ENCODE data around the gene CNOT6L. TPM values are rescaled to one million over a fixed set of nuclear protein-coding genes. Genes with fewer than 3 reads are reported as not detected.

CNOT6L gene
- total and polyA plus RNA-seq, 2 of the 13 experiments (the other 11 are each of a cell fraction or from before 2014, with no cell fraction given): 7.9 to 13.5 TPM

DNA sequence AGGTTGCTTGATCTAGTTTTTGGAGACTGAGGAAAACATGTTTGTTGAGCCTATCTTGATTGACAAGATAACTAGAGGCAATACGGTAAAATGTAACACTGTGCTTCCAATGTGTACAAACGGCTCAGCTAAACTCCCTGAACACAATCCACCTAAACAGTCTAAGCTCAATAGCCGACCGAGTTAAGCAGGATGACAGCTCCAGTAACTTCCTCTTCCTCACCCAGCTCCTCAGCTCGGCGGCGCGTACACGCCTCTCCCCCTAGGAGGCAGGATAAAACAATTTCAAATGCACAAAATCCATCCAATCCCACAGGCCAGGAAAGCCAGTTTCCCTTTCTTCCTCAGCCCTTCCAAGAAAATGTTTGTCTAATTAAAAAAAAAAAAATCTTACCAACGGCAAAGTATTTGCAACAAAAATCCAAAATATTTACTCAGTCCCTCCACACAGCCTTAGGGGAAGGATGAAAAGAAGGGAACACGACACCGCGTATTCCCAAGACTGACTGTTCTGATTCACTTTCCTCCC is 1.0 kb downstream of the CNOT6L start (continued):
- TF ChIP-seq, protein P1, sequence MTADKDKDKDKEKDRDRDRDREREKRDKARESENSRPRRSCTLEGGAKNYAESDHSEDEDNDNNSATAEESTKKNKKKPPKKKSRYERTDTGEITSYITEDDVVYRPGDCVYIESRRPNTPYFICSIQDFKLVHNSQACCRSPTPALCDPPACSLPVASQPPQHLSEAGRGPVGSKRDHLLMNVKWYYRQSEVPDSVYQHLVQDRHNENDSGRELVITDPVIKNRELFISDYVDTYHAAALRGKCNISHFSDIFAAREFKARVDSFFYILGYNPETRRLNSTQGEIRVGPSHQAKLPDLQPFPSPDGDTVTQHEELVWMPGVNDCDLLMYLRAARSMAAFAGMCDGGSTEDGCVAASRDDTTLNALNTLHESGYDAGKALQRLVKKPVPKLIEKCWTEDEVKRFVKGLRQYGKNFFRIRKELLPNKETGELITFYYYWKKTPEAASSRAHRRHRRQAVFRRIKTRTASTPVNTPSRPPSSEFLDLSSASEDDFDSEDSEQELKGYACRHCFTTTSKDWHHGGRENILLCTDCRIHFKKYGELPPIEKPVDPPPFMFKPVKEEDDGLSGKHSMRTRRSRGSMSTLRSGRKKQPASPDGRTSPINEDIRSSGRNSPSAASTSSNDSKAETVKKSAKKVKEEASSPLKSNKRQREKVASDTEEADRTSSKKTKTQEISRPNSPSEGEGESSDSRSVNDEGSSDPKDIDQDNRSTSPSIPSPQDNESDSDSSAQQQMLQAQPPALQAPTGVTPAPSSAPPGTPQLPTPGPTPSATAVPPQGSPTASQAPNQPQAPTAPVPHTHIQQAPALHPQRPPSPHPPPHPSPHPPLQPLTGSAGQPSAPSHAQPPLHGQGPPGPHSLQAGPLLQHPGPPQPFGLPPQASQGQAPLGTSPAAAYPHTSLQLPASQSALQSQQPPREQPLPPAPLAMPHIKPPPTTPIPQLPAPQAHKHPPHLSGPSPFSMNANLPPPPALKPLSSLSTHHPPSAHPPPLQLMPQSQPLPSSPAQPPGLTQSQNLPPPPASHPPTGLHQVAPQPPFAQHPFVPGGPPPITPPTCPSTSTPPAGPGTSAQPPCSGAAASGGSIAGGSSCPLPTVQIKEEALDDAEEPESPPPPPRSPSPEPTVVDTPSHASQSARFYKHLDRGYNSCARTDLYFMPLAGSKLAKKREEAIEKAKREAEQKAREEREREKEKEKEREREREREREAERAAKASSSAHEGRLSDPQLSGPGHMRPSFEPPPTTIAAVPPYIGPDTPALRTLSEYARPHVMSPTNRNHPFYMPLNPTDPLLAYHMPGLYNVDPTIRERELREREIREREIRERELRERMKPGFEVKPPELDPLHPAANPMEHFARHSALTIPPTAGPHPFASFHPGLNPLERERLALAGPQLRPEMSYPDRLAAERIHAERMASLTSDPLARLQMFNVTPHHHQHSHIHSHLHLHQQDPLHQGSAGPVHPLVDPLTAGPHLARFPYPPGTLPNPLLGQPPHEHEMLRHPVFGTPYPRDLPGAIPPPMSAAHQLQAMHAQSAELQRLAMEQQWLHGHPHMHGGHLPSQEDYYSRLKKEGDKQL (CRISPR knock-in tag; IDR thresholded peaks at IDR 0.05; ENCODE audit: low read depth): no peak; the same call in 1 of the 2 replicates
- TF ChIP-seq, protein P2, sequence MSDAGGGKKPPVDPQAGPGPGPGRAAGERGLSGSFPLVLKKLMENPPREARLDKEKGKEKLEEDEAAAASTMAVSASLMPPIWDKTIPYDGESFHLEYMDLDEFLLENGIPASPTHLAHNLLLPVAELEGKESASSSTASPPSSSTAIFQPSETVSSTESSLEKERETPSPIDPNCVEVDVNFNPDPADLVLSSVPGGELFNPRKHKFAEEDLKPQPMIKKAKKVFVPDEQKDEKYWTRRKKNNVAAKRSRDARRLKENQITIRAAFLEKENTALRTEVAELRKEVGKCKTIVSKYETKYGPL (CRISPR knock-in tag; IDR thresholded peaks at IDR 0.05): no peak
- TF ChIP-seq ZNF775 (CRISPR knock-in tag; IDR thresholded peaks at IDR 0.05; ENCODE audit: borderline replicate concordance) (no peak), NR0B2 (CRISPR knock-in tag; IDR thresholded peaks at IDR 0.05) (no peak), LCORL (IDR thresholded peaks at IDR 0.05) (no peak), LCORL (CRISPR knock-in tag; IDR thresholded peaks at IDR 0.05) (0 out of 2 replicates have a peak, but pooled peaks have one; percentile 23), ZNF570 (CRISPR knock-in tag; IDR thresholded peaks at IDR 0.05; ENCODE audit: borderline replicate concordance) (no peak), ZNF264 (CRISPR knock-in tag; IDR thresholded peaks at IDR 0.05) (no peak; the same call in 1 of the 2 replicates), MTA1 (CRISPR knock-in tag; IDR thresholded peaks at IDR 0.05; ENCODE audit: borderline replicate concordance) (no peak), POLR2A (IDR thresholded peaks at IDR 0.05; ENCODE audit: insufficient read depth in 1 of 2, low read depth in 2 of 2, low read length in 2 of 2) (peak; percentile 42 to 54; a peak in 2 of 4 replicates), ZNF292 (CRISPR knock-in tag; IDR thresholded peaks at IDR 0.05; ENCODE audit: borderline replicate concordance, low read depth) (peak; percentile 83), U2AF1 (optimal IDR thresholded peaks at IDR 0.05; ENCODE audit: low read depth, low read length) (no peak), NFYC (CRISPR knock-in tag; IDR thresholded peaks at IDR 0.05) (no peak), ZKSCAN8 (CRISPR knock-in tag; IDR thresholded peaks at IDR 0.05; ENCODE audit: borderline replicate concordance) (no peak), XRCC5 (optimal IDR thresholded peaks at IDR 0.05; ENCODE audit: low read length) (no peak), ZNF17 (CRISPR knock-in tag; IDR thresholded peaks at IDR 0.05) (no peak), MXD4 (CRISPR knock-in tag; IDR thresholded peaks at IDR 0.05) (0 out of 2 replicates have a peak, but pooled peaks have one; percentile 5), ZNF431 (CRISPR knock-in tag; IDR thresholded peaks at IDR 0.05; ENCODE audit: borderline replicate concordance, low read depth) (no peak), ZNF619 (CRISPR knock-in tag; IDR thresholded peaks at IDR 0.05) (no peak), NFATC3 (CRISPR knock-in tag; IDR thresholded peaks at IDR 0.05) (no peak), ATAD3A (CRISPR knock-in tag; IDR thresholded peaks at IDR 0.05) (no peak), HNRNPUL1 (IDR thresholded peaks at IDR 0.05; ENCODE audit: low read depth, low read length) (no peak)
- TF ChIP-seq, protein P3, sequence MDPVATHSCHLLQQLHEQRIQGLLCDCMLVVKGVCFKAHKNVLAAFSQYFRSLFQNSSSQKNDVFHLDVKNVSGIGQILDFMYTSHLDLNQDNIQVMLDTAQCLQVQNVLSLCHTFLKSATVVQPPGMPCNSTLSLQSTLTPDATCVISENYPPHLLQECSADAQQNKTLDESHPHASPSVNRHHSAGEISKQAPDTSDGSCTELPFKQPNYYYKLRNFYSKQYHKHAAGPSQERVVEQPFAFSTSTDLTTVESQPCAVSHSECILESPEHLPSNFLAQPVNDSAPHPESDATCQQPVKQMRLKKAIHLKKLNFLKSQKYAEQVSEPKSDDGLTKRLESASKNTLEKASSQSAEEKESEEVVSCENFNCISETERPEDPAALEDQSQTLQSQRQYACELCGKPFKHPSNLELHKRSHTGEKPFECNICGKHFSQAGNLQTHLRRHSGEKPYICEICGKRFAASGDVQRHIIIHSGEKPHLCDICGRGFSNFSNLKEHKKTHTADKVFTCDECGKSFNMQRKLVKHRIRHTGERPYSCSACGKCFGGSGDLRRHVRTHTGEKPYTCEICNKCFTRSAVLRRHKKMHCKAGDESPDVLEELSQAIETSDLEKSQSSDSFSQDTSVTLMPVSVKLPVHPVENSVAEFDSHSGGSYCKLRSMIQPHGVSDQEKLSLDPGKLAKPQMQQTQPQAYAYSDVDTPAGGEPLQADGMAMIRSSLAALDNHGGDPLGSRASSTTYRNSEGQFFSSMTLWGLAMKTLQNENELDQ (CRISPR knock-in tag; IDR thresholded peaks at IDR 0.05; ENCODE audit: borderline replicate concordance): no peak
